GM20000 (cell line): Measurements from ENCODE around the gene DMRT2.

ENCODE experiments used
- DNase-seq: peaks from one replicate; pipeline ENCODE4 v3.0.0; 2012; ENCODE audit warnings: low spot score
- CTCF ChIP-seq: IDR thresholded peaks from 2 replicates; pipeline ENCODE4 v1.5.1; 2012; ENCODE audit warnings: mild to moderate bottlenecking, control low read depth; ENCODE audit errors: extremely low read depth, missing control alignments

The DMRT2 gene

GRCh38 chr9:1053282-1053621 lies 3.1 kb downstream of the DMRT2 start:
- no peak for DNase-seq
- TF ChIP-seq CTCF: no peak

GRCh38 chr9:1053986-1054425 lies 3.8 kb downstream of the DMRT2 start:
- no peak for TF ChIP-seq CTCF
- DNase-seq: no peak

GRCh38 chr9:1055166-1055565 lies 5.0 kb downstream of the DMRT2 start:
- TF ChIP-seq CTCF: no peak
- DNase-seq: no peak

- DNase-seq: no peak
- TF ChIP-seq CTCF: no peak
Observed at GRCh38 chr9:1057910-1058309, 7.8 kb downstream of the DMRT2 start.

GRCh38 chr9:1058826-1059487 lies 8.8 kb downstream of the DMRT2 start:
- DNase-seq: no peak
- TF ChIP-seq CTCF: no peak

- TF ChIP-seq CTCF: no peak
- DNase-seq: no peak
Observed at GRCh38 chr9:1065130-1065529, 15.0 kb downstream of the DMRT2 start.

GRCh38 chr9:1070692-1071091 lies 20.5 kb downstream of the DMRT2 start:
- DNase-seq: no peak
- no peak for TF ChIP-seq CTCF
